ENCODE results near the gene ALG10B.

Gene ALG10B

DNA sequence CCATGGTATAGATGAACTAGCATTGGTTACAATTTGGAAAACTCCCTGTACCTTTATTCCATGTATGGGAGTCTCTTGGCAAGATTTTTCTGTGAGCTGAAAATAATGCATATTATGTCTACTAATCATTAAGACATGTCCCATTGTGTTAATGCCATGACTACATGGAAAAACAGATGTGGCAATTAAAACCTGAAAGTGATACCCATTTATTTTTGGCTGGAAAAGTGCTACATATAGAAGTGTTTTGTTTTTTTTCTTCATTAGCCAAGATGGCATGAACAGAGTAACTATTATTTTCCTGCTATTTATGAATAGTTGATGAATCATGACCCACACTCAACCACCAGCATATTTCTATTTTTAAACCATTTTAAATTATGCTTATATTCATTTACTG, 58.2 kb downstream of the ALG10B start:
- no peak overlapping the region for H3K4me3 ChIP-seq (ENCODE audit: control insufficient read depth, low read depth, low read length)
- DNase-seq (ENCODE audit: low read depth) = no peak
- TF ChIP-seq, protein P1, sequence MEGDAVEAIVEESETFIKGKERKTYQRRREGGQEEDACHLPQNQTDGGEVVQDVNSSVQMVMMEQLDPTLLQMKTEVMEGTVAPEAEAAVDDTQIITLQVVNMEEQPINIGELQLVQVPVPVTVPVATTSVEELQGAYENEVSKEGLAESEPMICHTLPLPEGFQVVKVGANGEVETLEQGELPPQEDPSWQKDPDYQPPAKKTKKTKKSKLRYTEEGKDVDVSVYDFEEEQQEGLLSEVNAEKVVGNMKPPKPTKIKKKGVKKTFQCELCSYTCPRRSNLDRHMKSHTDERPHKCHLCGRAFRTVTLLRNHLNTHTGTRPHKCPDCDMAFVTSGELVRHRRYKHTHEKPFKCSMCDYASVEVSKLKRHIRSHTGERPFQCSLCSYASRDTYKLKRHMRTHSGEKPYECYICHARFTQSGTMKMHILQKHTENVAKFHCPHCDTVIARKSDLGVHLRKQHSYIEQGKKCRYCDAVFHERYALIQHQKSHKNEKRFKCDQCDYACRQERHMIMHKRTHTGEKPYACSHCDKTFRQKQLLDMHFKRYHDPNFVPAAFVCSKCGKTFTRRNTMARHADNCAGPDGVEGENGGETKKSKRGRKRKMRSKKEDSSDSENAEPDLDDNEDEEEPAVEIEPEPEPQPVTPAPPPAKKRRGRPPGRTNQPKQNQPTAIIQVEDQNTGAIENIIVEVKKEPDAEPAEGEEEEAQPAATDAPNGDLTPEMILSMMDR (conservative IDR thresholded peaks at IDR 0.05; ENCODE audit: control insufficient read depth, insufficient read depth, low read depth, low read length) = no peak
